Measurements from ENCODE around the gene TKFC. TPM values are rescaled to one million over a fixed set of nuclear protein-coding genes. Genes with fewer than 3 reads are reported as not detected.
A peak's percentile ranks its signal among the peaks of the same experiment; 100 is the strongest.
"Not testable (repeated sequence)": the region's sequence is repeated elsewhere in the genome, so short reads cannot be mapped to it uniquely, and the experiment has no call there.

TKFC gene
- total RNA-seq, 3 donors from 2014 or later: 50.8 to 51.4 (median 51.1) TPM

DNA sequence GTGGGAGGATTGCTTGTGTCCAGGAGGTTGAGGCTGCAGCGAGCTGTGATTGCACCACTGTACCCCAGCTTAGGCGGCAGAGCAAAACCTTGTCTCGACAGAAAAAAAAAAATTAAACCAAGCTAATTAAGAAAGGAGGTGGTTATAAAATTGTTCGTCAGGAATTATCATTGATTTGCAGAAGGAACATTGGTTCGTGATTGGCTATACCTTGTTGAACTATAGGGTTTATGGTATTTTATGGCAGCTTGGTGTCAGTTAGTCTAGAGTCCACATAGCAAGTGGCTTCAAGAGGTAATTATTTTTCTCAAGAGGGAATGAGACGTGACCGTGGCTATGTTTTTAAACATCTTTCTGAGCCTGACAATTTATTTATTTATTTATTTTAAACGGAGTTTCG is 47.9 kb downstream of the TKFC start:
- Mint-ChIP-seq H3K36me3 (ENCODE audit: insufficient read depth) (peaks cover 9% of the 10 kb centered on the region), H3K4me1 (ENCODE audit: low read depth) (peaks cover 6% of the 10 kb centered on the region), H3K9me3 (no peaks in the 10 kb centered on the region), H3K4me3 (no peak overlapping the region), H3K27me3 (ENCODE audit: low read depth) (no peaks in the 10 kb centered on the region)
- no peak for ATAC-seq
- DNase-seq: no peak

DNA sequence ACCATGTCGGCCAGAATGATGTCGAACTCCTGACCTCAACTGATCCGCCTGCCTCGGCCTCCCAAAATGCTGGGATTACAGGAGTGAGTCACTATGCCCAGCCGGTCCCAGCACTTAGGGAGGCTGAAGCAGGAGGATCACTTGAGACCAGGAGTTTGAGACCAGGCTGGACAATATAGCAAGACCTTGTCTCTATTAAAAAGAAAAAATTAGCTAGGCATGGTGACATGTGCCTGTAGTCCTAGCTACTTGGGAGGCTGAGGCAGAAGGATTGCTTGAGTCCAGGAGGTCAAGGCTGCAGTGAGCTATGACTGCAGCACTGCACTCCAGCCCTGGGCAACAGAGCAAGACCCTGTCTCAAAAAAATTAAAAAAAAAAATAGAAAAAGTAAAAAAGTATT is 50.8 kb downstream of the TKFC start:
- ATAC-seq; H3K4me1 Mint-ChIP-seq (ENCODE audit: low read depth); H3K36me3 Mint-ChIP-seq (ENCODE audit: insufficient read depth); H3K27me3 Mint-ChIP-seq (ENCODE audit: low read depth); H3K9me3 Mint-ChIP-seq; DNase-seq; H3K4me3 Mint-ChIP-seq: not testable (repeated sequence)

DNA sequence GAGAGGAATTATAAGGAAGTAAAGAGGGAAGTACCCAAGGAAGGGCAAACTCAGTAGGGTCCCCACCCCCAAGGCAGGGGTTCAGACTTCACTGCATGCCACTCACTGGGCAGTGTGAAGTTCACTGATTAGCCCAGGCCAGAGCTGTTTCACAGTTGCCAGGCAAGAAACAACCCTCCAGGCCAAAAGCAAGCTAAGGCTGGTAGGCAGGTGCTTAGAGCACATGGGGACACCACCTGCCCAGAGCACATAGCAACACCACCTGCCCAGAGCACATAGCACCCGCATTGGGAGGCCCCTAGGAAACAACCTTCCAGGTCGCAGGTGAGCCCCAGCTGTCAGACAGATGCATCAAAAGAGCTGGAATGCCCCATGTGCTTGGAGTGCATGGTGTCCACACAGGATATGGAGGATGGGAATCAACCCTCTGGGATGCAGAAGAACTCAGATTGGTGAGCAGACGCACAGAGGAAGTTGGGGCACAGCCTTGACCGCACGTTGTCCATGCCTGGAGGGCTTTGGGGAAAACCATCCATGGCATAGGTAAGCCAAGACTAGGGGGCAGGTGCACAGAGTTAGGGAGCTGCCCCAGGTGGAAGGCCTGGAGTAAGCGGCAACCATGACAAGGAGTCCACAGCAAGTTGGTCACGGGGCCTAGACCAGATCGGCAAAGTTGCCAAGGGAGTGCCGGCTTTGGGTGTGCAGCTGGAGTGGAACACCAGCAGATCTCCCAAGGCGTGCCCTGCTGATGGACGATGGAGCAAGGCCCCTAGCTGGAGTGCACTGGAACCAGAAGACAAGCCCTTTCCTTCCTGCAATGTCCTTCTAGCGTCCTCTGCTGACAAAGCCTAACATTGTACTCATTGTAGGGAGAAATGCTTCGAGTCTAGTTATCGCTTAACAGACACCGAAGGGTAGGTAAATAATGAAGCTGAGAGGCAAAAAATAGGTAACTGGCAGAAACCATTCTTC is 51.5 kb downstream of the TKFC start:
- no peak for ATAC-seq
- Mint-ChIP-seq H3K4me3 (no peak overlapping the region), H3K36me3 (ENCODE audit: insufficient read depth) (no peaks in the 10 kb centered on the region), H3K27me3 (ENCODE audit: low read depth) (no peaks in the 10 kb centered on the region), H3K4me1 (ENCODE audit: low read depth) (peaks cover 6% of the 10 kb centered on the region), H3K9me3 (no peaks in the 10 kb centered on the region)
- DNase-seq: no peak

DNA sequence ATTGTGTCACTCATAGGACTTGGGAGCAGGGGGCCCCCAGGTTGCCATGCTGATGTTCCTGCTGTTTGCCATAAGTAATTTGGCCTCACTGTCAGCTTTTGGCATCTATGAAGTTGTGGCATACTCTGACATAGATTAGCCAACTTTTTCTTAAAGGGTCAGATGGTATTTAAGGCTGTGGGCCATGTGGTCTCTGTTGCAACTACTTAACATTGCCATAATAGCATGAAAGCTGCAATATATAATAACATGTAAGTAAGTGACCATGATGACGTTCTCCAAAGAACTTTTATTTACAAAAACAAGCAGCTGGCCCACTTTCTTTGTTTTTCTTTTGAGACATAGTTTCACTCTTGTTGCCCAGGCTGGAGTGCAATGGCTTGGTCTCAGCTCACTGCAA is 57.1 kb downstream of the TKFC start:
- Mint-ChIP-seq H3K36me3 (ENCODE audit: insufficient read depth) (peaks cover under 1% of the 10 kb centered on the region), H3K9me3 (no peaks in the 10 kb centered on the region), H3K4me1 (ENCODE audit: low read depth) (peaks cover 30% of the 10 kb centered on the region), H3K27me3 (ENCODE audit: low read depth) (no peaks in the 10 kb centered on the region), H3K4me3 (no peak overlapping the region)
- no peak for DNase-seq
- ATAC-seq: no peak

DNA sequence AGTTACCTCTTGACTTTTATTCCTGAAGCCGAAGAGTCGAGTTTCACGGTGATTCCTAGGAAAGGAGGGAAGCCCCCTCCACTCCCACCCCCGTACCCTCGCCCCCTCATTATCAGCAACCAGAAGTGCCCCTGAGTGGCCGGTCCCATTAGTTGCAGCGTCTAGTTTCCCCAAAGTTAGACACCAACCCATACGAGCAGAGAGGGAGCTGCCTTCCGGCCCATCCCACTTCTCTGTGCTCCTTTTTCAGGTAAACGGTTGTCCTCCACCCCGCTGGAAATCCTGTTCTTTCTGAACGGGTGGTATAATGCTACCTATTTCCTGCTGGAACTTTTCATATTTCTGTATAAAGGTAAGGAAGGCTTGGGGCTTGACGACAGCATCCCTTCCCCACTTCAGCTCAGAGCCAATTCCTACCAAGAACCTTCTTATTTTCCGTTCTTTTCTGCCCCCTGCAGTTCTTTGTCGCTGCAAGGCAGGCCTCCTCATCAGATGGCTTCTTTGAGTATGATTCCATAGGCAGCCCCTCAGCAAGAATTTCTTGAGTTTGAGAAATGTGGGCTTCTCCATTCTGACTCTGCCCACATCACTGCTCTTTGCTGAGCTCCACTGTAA is 60.1 kb downstream of the TKFC start:
- H3K36me3 Mint-ChIP-seq (ENCODE audit: insufficient read depth): peaks cover 7% of the 10 kb centered on the region
- DNase-seq (no peak), ATAC-seq (peak in 1 of 2 donors; percentile 36)
- no peaks in the 10 kb centered on the region for H3K9me3 Mint-ChIP-seq
- H3K4me3 Mint-ChIP-seq: peak overlapping the region; percentile 89
- H3K4me1 Mint-ChIP-seq (ENCODE audit: low read depth): peaks cover 24% of the 10 kb centered on the region
- no peaks in the 10 kb centered on the region for H3K27me3 Mint-ChIP-seq (ENCODE audit: low read depth)

Other genes with a start within 250 kb of the TKFC start
- gene CD5, start 230.7 kb upstream of the TKFC start, total RNA-seq: 100 to 1,000 TPM; 318 to 420 (median 359) TPM
- gene VPS37C, start 171.8 kb upstream of the TKFC start, total RNA-seq: 10 to 100 TPM; 16.1 to 18.4 (median 17.0) TPM
- gene PGA3, start 129.7 kb upstream of the TKFC start, total RNA-seq: not detected
- not detected for gene PGA4, start 110.9 kb upstream of the TKFC start, total RNA-seq
- not detected for gene PGA5, start 92.1 kb upstream of the TKFC start, total RNA-seq
- 10 to 100 TPM; 10.2 to 21.0 (median 15.5) TPM for gene VWCE, start 37.9 kb upstream of the TKFC start, total RNA-seq
- 100 to 1,000 TPM; 313 to 358 (median 327) TPM for gene DDB1, start 123 bp upstream of the TKFC start, total RNA-seq
- gene CYB561A3, start 28.7 kb downstream of the TKFC start, total RNA-seq: 10 to 100 TPM; 28.8 to 35.2 (median 33.3) TPM
- gene TMEM138, start 29.1 kb downstream of the TKFC start, total RNA-seq: 10 to 100 TPM; 74.2 to 91.5 (median 81.2) TPM
- gene TMEM216, start 59.4 kb downstream of the TKFC start, total RNA-seq: 10 to 100 TPM; 12.0 to 15.3 (median 14.0) TPM
- gene CPSF7, start 96.7 kb downstream of the TKFC start, total RNA-seq: 100 to 1,000 TPM; 131 to 142 (median 138) TPM
- gene SDHAF2, start 96.9 kb downstream of the TKFC start, total RNA-seq: 10 to 100 TPM; 48.4 to 55.8 (median 49.3) TPM
- gene LRRC10B, start 175.5 kb downstream of the TKFC start, total RNA-seq: not detected
- under 1 TPM; 0.35 to 0.66 (median 0.38) TPM for gene SYT7, start 247.8 kb downstream of the TKFC start, total RNA-seq

All from activated T-cell treated with anti-CD3 and anti-CD28 coated beads, Interleukin-2, amount 50 U/mL, for 4 hours (primary cell).